B cell (primary cell): ENCODE measurements around the gene FEV. TPM values are rescaled to one million over a fixed set of nuclear protein-coding genes. Genes with fewer than 3 reads are reported as not detected.

Experiments used
- ATAC-seq: fragments of 200-7000 bp; cut with Tn5 transposase; one replicate; pipeline ENCODE4 v1.10.0; 2021; ENCODE audit warnings: low read depth, mild to moderate bottlenecking, moderate number of reproducible peaks, moderate library complexity
- CTCF ChIA-PET: fragments of 350-600 bp; sonication (Branson Sonifier 250); formaldehyde crosslinking; loops from one replicate; lab custom pipeline; 2021; ENCODE audit warnings: antibody characterized with exemption, inconsistent platforms; lab: Charles Lee
- POLR2A ChIA-PET: fragments of 350-600 bp; sonication (Branson Sonifier 250); formaldehyde crosslinking; loops from one replicate; lab custom pipeline; 2021; ENCODE audit warnings: antibody characterized with exemption; lab: Charles Lee
- DNase-seq: peaks from one replicate; pipeline ENCODE4 v3.0.0; 2013
- H2AFZ ChIP-seq: 2 replicates; pipeline ENCODE4 v1.6.1; 2012; ENCODE audit warnings: mild to moderate bottlenecking, low read depth, low read length; ENCODE audit not compliant: insufficient read depth, poor library complexity, severe bottlenecking
- H3K27ac ChIP-seq, 2 donors: 1 replicate in 1 of 2; 2 replicates in 1 of 2; pipeline ENCODE4 v1.5.1; 2012 to 2013; ENCODE audit warnings: low read length in 2 of 2, mild to moderate bottlenecking in 2 of 2, moderate library complexity in 1 of 2
- H3K27me3 ChIP-seq, 4 experiments: fragments of 200-600 bp in 1 of 4; sonication (generic) in 1 of 4; replicated peaks in 1 of 4; 1 replicate in 2 of 4; 2 replicates in 2 of 4; pipeline versions ENCODE4 v1.6.1 to v1.7.0; 2013 to 2016; ENCODE audit warnings: low read length in 3 of 4, mild to moderate bottlenecking in 2 of 4, mixed read lengths in 1 of 4, moderate library complexity in 1 of 4; ENCODE audit not compliant: insufficient read depth in 4 of 4, control insufficient read depth in 3 of 4; ENCODE audit errors: control extremely low read depth in 1 of 4
- H3K36me3 ChIP-seq, 2 experiments: replicated peaks in 1 of 2; 1 replicate in 1 of 2; 2 replicates in 1 of 2; pipeline versions ENCODE4 v1.6.1 to v1.7.1; 2013; ENCODE audit warnings: low read length in 1 of 2; ENCODE audit not compliant: insufficient read depth in 2 of 2, control insufficient read depth in 1 of 2; ENCODE audit errors: control extremely low read depth in 1 of 2, extremely low read depth in 1 of 2
- H3K4me1 ChIP-seq, 2 donors: fragments of 200-600 bp in 1 of 2; sonication (generic) in 1 of 2; 1 replicate in 1 of 2; 2 replicates in 1 of 2; pipeline versions ENCODE4 v1.5.1 to v1.6.1; 2013 to 2017; ENCODE audit warnings: low read length in 2 of 2; ENCODE audit not compliant: control insufficient read depth in 2 of 2, insufficient read depth in 2 of 2
- H3K4me2 ChIP-seq: replicated peaks from 2 replicates; pipeline ENCODE3; 2012; ENCODE audit warnings: mild to moderate bottlenecking, low read depth, low read length; ENCODE audit not compliant: poor library complexity, severe bottlenecking
- H3K4me3 ChIP-seq, 5 experiments: fragments of 200-600 bp in 1 of 5; sonication (generic) in 1 of 5; 1 replicate in 3 of 5; 2 replicates in 2 of 5; pipeline versions ENCODE4 v1.5.1 to v1.7.0; 2011 to 2016; ENCODE audit warnings: low read length in 4 of 5, mild to moderate bottlenecking in 4 of 5, low read depth in 2 of 5, control low read depth in 1 of 5, moderate library complexity in 1 of 5; ENCODE audit not compliant: insufficient read depth in 1 of 5; ENCODE audit errors: control extremely low read depth in 1 of 5, extremely low read depth in 1 of 5
- H3K79me2 ChIP-seq: fragments of 200-600 bp; sonication (generic); one replicate; pipeline ENCODE4 v1.6.0; 2016; ENCODE audit warnings: low read length; ENCODE audit not compliant: control insufficient read depth, insufficient read depth
- H3K9ac ChIP-seq: fragments of 200-600 bp; sonication (generic); 2 replicates; pipeline ENCODE4 v1.6.1; 2017; ENCODE audit warnings: mild to moderate bottlenecking, low read length, moderate library complexity
- H3K9me3 ChIP-seq, 3 donors: one replicate each; pipeline versions ENCODE4 v1.6.1 to v1.7.1; 2013; ENCODE audit warnings: low read length in 2 of 3; ENCODE audit not compliant: control insufficient read depth in 2 of 3, insufficient read depth in 1 of 3; ENCODE audit errors: control extremely low read depth in 1 of 3
- H4K20me1 ChIP-seq: 2 replicates; pipeline ENCODE4 v1.6.0; 2012; ENCODE audit warnings: mild to moderate bottlenecking, low read length; ENCODE audit not compliant: insufficient read depth, control insufficient read depth, poor library complexity, severe bottlenecking
- H3K27ac Mint-ChIP-seq: one replicate; pipeline ENCODE4 v1.8.0; 2021; ENCODE audit warnings: mixed read lengths
- H3K27me3 Mint-ChIP-seq: one replicate; pipeline ENCODE4 v1.8.0; 2021; ENCODE audit warnings: mixed read lengths
- H3K4me1 Mint-ChIP-seq: one replicate; pipeline ENCODE4 v1.8.0; 2021; ENCODE audit warnings: mixed read lengths
- H3K4me3 Mint-ChIP-seq: one replicate; pipeline ENCODE4 v1.8.0; 2021; ENCODE audit warnings: mixed read lengths
- H3K9me3 Mint-ChIP-seq: one replicate; pipeline ENCODE4 v1.8.0; 2022; ENCODE audit warnings: mixed read lengths; ENCODE audit not compliant: insufficient read depth
- EZH2 ChIP-seq: IDR thresholded peaks from 2 replicates; pipeline ENCODE4 v1.6.1; 2012; ENCODE audit warnings: borderline replicate concordance, low read depth, mild to moderate bottlenecking, moderate library complexity, low read length; ENCODE audit not compliant: insufficient read depth, poor library complexity, severe bottlenecking
- WGBS: methylation state at CpG from one replicate; pipeline ENCODE4 v1.1.5; 2013; ENCODE audit warnings: missing lambda C conversion rate; ENCODE audit not compliant: insufficient coverage; 5-methylcytosine and 5-hydroxymethylcytosine counted together
- intact Hi-C: fragments of 100-400 bp; cut with micrococcal nuclease; formaldehyde crosslinking; loops from one replicate; pipeline ENCODE4 v1.10.0; 2022
- polyA plus RNA-seq: library from polyadenylated mRNA; depleted of rRNA; stranded (reverse); fragments of >200 nt; gene quantifications from 2 replicates; pipeline ENCODE4 v1.2.3, GENCODE V29; 2012
- total RNA-seq, 2 donors: library from RNA; stranded (reverse); fragments of 120-200 nt in 1 of 2; gene quantifications; 1 replicate in 1 of 2; 2 replicates in 1 of 2; pipeline versions ENCODE4 v1.2.3 to v1.2.4, GENCODE V29; 2013 to 2022
- TF ChIP-seq, protein P1 (sequence below): fragments of 200-600 bp; IDR thresholded peaks from one replicate; pipeline ENCODE4 v1.8.0; 2022; ENCODE audit warnings: antibody characterized with exemption, mild to moderate bottlenecking

FEV gene
- total and polyA plus RNA-seq, 2 donors (not counting 1 experiment from before 2014, with no cell fraction given) = not detected

DNA sequence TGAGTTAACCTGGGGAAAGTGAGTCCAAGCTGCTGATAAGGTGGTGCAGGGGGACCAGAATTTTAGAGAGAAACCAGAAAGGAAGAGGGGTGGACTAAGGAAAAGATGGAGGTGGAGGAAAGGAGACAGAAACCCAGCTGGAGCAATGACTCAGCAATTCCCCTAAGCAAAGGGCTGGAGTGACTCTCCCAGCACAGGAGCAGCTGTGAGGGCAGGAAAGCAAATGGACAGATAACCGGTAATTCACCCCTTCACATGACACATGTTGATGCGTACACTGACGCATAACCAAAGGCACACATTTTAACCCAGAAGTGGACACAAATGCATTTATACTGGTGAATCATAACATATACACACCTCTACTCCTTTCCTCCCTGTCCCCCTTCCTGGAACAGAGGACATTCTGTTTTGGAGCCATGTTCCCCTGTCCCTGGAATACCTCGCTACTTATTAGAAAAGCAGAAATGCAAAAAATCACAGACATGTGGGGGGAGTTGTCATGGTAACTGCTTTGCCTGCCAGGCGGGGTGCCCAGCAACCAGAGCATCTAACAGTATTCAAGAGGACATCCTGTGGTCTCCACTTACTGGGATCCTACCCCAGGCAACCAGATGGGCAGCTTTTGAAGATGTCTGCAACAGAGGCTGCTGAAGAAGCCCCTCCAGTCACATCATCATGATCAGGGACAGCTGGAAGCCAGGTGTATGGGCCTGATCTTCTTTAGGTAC, 20.8 kb downstream of the FEV start:
- no peak overlapping the region for H3K4me3 Mint-ChIP-seq
- TF ChIP-seq EZH2 = no peak
- TF ChIP-seq, protein P1, sequence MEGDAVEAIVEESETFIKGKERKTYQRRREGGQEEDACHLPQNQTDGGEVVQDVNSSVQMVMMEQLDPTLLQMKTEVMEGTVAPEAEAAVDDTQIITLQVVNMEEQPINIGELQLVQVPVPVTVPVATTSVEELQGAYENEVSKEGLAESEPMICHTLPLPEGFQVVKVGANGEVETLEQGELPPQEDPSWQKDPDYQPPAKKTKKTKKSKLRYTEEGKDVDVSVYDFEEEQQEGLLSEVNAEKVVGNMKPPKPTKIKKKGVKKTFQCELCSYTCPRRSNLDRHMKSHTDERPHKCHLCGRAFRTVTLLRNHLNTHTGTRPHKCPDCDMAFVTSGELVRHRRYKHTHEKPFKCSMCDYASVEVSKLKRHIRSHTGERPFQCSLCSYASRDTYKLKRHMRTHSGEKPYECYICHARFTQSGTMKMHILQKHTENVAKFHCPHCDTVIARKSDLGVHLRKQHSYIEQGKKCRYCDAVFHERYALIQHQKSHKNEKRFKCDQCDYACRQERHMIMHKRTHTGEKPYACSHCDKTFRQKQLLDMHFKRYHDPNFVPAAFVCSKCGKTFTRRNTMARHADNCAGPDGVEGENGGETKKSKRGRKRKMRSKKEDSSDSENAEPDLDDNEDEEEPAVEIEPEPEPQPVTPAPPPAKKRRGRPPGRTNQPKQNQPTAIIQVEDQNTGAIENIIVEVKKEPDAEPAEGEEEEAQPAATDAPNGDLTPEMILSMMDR = no peak
- ATAC-seq = no peak
- intact Hi-C loops = no loop called here
- Histone ChIP-seq H3K36me3 (no peaks in the 10 kb centered on the region), H3K9me3 (peaks cover 0 to 33% (median 3%) of the 10 kb centered on the region in 3 donors), H3K79me2 (no peaks in the 10 kb centered on the region), H3K4me1 (peaks cover 21 to 34% of the 10 kb centered on the region in 2 donors), H3K4me2 (no peak overlapping the region), H3K27me3 (peaks cover 0 to 58% (median 47%) of the 10 kb centered on the region in 4 experiments), H2AFZ (no peak overlapping the region), H3K4me3 (no peak overlapping the region), H4K20me1 (no peaks in the 10 kb centered on the region), H3K27ac (no peak overlapping the region), H3K9ac (no peak overlapping the region)
- ChIA-PET POLR2A (no interaction called here), CTCF (interaction anchor here (0.5 to 3.2 kb wide), 5 partner anchors 11 to 192 kb away, joined by 3 to 16 read pairs (median 4); no protein-coding TSS in a partner anchor)
- 61% methylated on average over 4 of the region's 5 CpGs for WGBS
- H3K27ac Mint-ChIP-seq = no peak overlapping the region
- peaks cover 55% of the 10 kb centered on the region for H3K27me3 Mint-ChIP-seq
- no peak for DNase-seq
- peaks cover 15% of the 10 kb centered on the region for H3K4me1 Mint-ChIP-seq
- no peaks in the 10 kb centered on the region for H3K9me3 Mint-ChIP-seq

DNA sequence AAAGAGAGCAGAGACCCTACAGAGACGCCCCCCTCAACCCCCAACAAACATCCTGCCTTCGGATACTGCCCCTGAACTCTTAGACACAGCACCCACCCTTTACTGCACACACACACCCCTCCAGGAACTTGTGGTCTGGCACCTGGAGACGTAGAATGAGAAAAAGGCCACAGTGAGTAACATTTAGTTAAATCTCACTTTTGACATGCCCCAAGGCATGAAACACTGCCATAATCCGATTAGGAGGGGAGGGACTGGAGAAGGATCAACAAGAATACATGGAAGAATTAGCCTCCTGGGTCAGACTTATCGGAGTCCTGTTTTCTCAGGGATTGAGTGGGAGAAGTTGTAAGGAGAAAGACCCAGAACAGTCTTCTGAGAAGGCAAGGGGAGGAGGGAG, 21.4 kb downstream of the FEV start:
- no peak overlapping the region for H3K4me2 ChIP-seq

More for the DNA sequence above, 21.4 kb downstream of the FEV start:
- intact Hi-C loops = no loop called here
- Mint-ChIP-seq H3K9me3 (no peaks in the 10 kb centered on the region), H3K27me3 (peaks cover 55% of the 10 kb centered on the region), H3K27ac (no peak overlapping the region), H3K4me1 (peaks cover 19% of the 10 kb centered on the region), H3K4me3 (no peak overlapping the region)
- no peak overlapping the region for H3K4me3 ChIP-seq
- H3K9me3 ChIP-seq = peaks cover 0 to 36% (median 3%) of the 10 kb centered on the region in 3 donors
- WGBS = 52% methylated on average over 2 of the region's 5 CpGs
- DNase-seq = no peak
- H3K27me3 ChIP-seq = peaks cover 0 to 64% (median 47%) of the 10 kb centered on the region in 4 experiments
- ATAC-seq = no peak
- no peak overlapping the region for H3K9ac ChIP-seq
- H3K36me3 ChIP-seq = no peaks in the 10 kb centered on the region
- no peak for TF ChIP-seq EZH2
- TF ChIP-seq, protein P1 = no peak
- no peak overlapping the region for H3K27ac ChIP-seq
- CTCF ChIA-PET = interaction anchor here (0.5 to 3.2 kb wide), 3 partner anchors 17 to 192 kb away, joined by 3 to 16 read pairs (median 12); no protein-coding TSS in a partner anchor
- H3K4me1 ChIP-seq = peaks cover 24 to 39% of the 10 kb centered on the region in 2 donors
- no peaks in the 10 kb centered on the region for H3K79me2 ChIP-seq
- POLR2A ChIA-PET = no interaction called here
- no peaks in the 10 kb centered on the region for H4K20me1 ChIP-seq
- H2AFZ ChIP-seq = no peak overlapping the region
